HG03135 (cell line): Measurements from ENCODE around the gene SLIT3.
"Not testable (repeated sequence)": the region's sequence is repeated elsewhere in the genome, so short reads cannot be mapped to it uniquely, and the experiment has no call there.

ENCODE experiments used
- ATAC-seq: cut with Tn5 transposase; IDR thresholded peaks from one replicate; pipeline ENCODE4 v1.9.1; 2021; ENCODE audit warnings: mild to moderate bottlenecking, moderate library complexity; ENCODE audit not compliant: unreplicated experiment

Gene SLIT3

GRCh38 chr5:168668078-168668477 is 632.9 kb downstream of the SLIT3 start:
- ATAC-seq: no peak

GRCh38 chr5:168667301-168667840 is 633.6 kb downstream of the SLIT3 start:
- no peak for ATAC-seq

GRCh38 chr5:168666356-168666755 is 634.6 kb downstream of the SLIT3 start:
- no peak for ATAC-seq

- ATAC-seq: no peak
Measured at GRCh38 chr5:168663276-168664004, 637.5 kb downstream of the SLIT3 start.

GRCh38 chr5:168661593-168662485 is 639.1 kb downstream of the SLIT3 start:
- ATAC-seq: no peak

- ATAC-seq: no peak
Measured at GRCh38 chr5:168660691-168661090, 640.2 kb downstream of the SLIT3 start.

- ATAC-seq: no peak
Measured at GRCh38 chr5:168659286-168659847, 641.6 kb downstream of the SLIT3 start.

GRCh38 chr5:168658394-168658793 is 642.5 kb downstream of the SLIT3 start:
- ATAC-seq: no peak

- no peak for ATAC-seq
Measured at GRCh38 chr5:168656633-168657032, 644.3 kb downstream of the SLIT3 start.

- ATAC-seq: no peak
Measured at GRCh38 chr5:168655316-168655715, 645.6 kb downstream of the SLIT3 start.

- no peak for ATAC-seq
Measured at GRCh38 chr5:168654211-168654721, 646.7 kb downstream of the SLIT3 start.

GRCh38 chr5:168653626-168654025 is 647.3 kb downstream of the SLIT3 start:
- ATAC-seq: no peak

GRCh38 chr5:168651648-168652047 is 649.3 kb downstream of the SLIT3 start:
- ATAC-seq: no peak

GRCh38 chr5:168649306-168649705 is 651.6 kb downstream of the SLIT3 start:
- ATAC-seq: no peak

- ATAC-seq: no peak
Measured at GRCh38 chr5:168648576-168648975, 652.4 kb downstream of the SLIT3 start.

GRCh38 chr5:168648016-168648415 is 652.9 kb downstream of the SLIT3 start:
- no peak for ATAC-seq

GRCh38 chr5:168647083-168647482 is 653.9 kb downstream of the SLIT3 start:
- ATAC-seq: no peak

GRCh38 chr5:168646335-168646734 is 654.6 kb downstream of the SLIT3 start:
- ATAC-seq: no peak

GRCh38 chr5:168645195-168645594 is 655.7 kb downstream of the SLIT3 start:
- ATAC-seq: no peak

- no peak for ATAC-seq
Measured at GRCh38 chr5:168642019-168642418, 658.9 kb downstream of the SLIT3 start.

- not testable (repeated sequence) for ATAC-seq
Measured at GRCh38 chr5:168638846-168639245, 662.1 kb downstream of the SLIT3 start.
